ENCODE results near the gene LIN54. TPM values are rescaled to one million over a fixed set of nuclear protein-coding genes. Genes with fewer than 3 reads are reported as not detected.

The LIN54 gene
- total and polyA plus RNA-seq, 7 donors, result 4.6 to 10.0 (median 6.5) TPM

DNA sequence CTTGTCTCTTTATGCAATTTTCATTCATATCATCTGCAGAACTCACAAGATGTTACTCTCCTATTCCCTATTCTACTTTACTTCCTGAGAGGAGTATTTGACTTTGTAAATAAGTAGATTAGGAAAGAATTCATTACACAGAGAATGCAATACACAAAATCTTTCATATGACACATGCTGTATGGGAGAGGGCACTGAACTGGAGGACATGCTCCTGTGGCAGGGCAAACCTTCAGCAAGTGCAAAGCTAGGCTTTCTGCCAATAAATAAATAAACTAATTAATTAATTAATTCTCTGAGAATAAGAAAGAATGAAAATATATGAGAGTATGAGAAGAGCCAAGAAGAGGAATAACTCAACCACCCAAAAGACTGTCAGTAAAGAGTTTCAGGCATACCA lies 76.2 kb downstream of the LIN54 start:
- Histone ChIP-seq H3K9me3 (no peaks in the 10 kb centered on the region), H3K27ac (no peak overlapping the region), H3K27me3 (no peaks in the 10 kb centered on the region), H3K4me1 (no peaks in the 10 kb centered on the region), H3K4me3 (no peak overlapping the region), H3K36me3 (peaks cover 3 to 64% (median 19%) of the 10 kb centered on the region in 4 donors)
- DNase-seq, result no peak
- intact Hi-C loops (cut with DNase I), result no loop called here
- TF ChIP-seq EP300 (IDR thresholded peaks at IDR 0.05) (no peak), POLR2A (IDR thresholded peaks at IDR 0.05) (no peak), POLR2AphosphoS5 (IDR thresholded peaks at IDR 0.05) (no peak)
- TF ChIP-seq, protein P1, sequence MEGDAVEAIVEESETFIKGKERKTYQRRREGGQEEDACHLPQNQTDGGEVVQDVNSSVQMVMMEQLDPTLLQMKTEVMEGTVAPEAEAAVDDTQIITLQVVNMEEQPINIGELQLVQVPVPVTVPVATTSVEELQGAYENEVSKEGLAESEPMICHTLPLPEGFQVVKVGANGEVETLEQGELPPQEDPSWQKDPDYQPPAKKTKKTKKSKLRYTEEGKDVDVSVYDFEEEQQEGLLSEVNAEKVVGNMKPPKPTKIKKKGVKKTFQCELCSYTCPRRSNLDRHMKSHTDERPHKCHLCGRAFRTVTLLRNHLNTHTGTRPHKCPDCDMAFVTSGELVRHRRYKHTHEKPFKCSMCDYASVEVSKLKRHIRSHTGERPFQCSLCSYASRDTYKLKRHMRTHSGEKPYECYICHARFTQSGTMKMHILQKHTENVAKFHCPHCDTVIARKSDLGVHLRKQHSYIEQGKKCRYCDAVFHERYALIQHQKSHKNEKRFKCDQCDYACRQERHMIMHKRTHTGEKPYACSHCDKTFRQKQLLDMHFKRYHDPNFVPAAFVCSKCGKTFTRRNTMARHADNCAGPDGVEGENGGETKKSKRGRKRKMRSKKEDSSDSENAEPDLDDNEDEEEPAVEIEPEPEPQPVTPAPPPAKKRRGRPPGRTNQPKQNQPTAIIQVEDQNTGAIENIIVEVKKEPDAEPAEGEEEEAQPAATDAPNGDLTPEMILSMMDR (IDR thresholded peaks at IDR 0.05), result no peak

DNA sequence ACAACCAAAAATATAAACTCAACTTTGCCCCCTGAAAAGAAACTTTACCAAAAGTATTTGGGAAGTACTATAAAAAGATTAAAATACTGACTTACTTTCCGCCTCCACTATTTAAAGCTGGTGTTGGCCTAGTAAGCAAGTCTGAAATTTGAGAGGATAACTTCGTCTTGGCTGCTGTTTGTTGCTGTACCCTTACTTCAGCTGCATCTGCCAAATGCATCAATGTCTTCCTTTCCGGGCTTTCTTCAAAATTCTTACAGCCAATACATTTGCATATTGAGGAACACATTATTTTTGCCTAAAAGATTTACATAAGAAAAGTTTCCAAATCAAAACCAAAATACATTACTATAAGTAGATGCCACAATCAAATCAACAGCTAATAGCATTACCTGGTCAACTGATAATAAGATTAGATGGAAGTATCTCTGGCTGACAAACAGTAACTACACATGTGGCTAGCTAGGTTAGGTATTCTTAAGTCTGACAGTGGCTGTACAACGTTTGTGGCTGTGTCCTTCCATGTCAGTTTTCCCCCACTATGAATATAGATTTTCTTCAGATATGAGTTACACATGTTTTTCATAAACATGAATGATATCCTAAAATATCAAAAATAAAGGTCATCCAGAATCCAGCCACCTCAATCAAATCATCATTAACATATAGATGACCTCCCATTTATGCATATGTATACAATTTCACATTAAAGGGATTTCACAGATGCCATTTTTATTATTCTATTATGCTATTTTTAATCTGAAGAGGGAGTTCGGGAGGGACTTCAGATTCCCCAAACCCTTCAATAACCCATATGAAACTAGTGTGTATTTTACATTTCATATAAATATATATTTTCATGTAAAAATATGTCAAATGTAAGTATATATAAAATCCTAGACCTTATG lies 79.5 kb downstream of the LIN54 start:
- TF ChIP-seq, protein P1 (IDR thresholded peaks at IDR 0.05), result no peak
- TF ChIP-seq EP300 (IDR thresholded peaks at IDR 0.05) (no peak), POLR2A (IDR thresholded peaks at IDR 0.05) (no peak), POLR2AphosphoS5 (IDR thresholded peaks at IDR 0.05) (no peak)
- H3K27ac ChIP-seq, result no peak overlapping the region
- intact Hi-C loops (cut with DNase I), result no loop called here
- no peaks in the 10 kb centered on the region for H3K4me1 ChIP-seq
- no peak for DNase-seq
- H3K9me3 ChIP-seq, result no peaks in the 10 kb centered on the region
- peaks cover 0 to 35% (median 6%) of the 10 kb centered on the region in 4 donors for H3K36me3 ChIP-seq
- no peaks in the 10 kb centered on the region for H3K27me3 ChIP-seq
- no peak overlapping the region for H3K4me3 ChIP-seq
- WGBS, 2 donors, result 86 to 88% methylated on average over 5 of the region's 5 CpGs

DNA sequence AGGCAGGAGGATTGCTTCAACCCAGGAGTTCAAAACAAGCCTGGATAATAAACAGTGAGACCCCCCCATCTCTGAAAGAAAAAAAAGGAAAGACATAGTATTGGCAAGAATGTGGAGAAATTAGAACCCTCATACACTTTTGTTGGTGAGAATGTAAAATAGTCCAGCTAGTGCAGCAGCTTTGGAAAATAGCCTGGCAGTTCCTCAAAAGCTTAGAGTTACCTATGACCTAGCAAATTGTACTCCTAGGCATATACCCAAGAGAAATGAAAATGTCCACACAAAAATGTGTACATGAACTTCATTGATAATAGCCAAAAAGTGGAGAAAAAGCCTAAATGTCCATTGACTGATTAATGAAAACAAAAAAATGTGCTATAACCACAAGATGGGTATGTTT lies 88.8 kb downstream of the LIN54 start:
- no peak for DNase-seq
- intact Hi-C loops (cut with DNase I), result no loop called here
- Histone ChIP-seq H3K36me3 (peaks cover 0 to 11% (median 0%) of the 10 kb centered on the region in 4 donors), H3K27me3 (no peaks in the 10 kb centered on the region), H3K4me3 (no peak overlapping the region), H3K9me3 (no peaks in the 10 kb centered on the region), H3K27ac (no peak overlapping the region), H3K4me1 (no peaks in the 10 kb centered on the region)
- no peak for TF ChIP-seq EP300 (IDR thresholded peaks at IDR 0.05)
- no peak for TF ChIP-seq POLR2AphosphoS5 (IDR thresholded peaks at IDR 0.05)
- TF ChIP-seq POLR2A (IDR thresholded peaks at IDR 0.05), result no peak
- TF ChIP-seq, protein P1 (IDR thresholded peaks at IDR 0.05), result no peak

DNA sequence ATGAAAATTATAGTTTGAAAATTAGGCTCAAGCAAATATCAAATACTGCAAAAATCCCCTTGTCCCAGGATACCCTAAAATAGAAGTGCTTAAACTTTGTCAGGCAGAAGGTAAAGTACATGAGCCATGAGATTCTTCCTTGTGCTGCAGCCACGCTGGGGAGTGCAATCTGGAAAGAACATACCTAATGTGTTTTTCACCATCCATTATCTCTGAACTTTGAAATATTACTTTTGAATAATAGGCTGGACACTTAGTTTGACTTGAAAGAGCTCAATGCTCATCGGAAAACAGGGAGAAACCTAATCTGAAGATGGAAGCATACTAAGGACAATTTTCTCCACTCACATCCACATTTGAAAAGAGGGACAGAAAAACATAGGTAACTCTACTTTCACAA lies 91.2 kb downstream of the LIN54 start:
- TF ChIP-seq POLR2AphosphoS5 (IDR thresholded peaks at IDR 0.05) (no peak), POLR2A (IDR thresholded peaks at IDR 0.05) (no peak), EP300 (IDR thresholded peaks at IDR 0.05) (no peak)
- TF ChIP-seq, protein P1 (IDR thresholded peaks at IDR 0.05), result no peak
- no peaks in the 10 kb centered on the region for H3K9me3 ChIP-seq
- intact Hi-C loops (cut with DNase I), result no loop called here
- WGBS, 2 donors, result 71 to 76% methylated on average over 2 of the region's 2 CpGs
- H3K4me3 ChIP-seq, result no peak overlapping the region
- no peaks in the 10 kb centered on the region for H3K27me3 ChIP-seq
- H3K36me3 ChIP-seq, result peaks cover 0 to 12% (median 0%) of the 10 kb centered on the region in 4 donors
- no peak overlapping the region for H3K27ac ChIP-seq
- H3K4me1 ChIP-seq, result no peaks in the 10 kb centered on the region
- no peak for DNase-seq

Data from sigmoid colon (tissue), 7 donors.